Mesenchymal stem cell (in vitro differentiated cells and primary cell): Measurements from ENCODE around the gene GTPBP3.

Experiments used
- DNase-seq: peaks from one replicate; pipeline ENCODE4 v3.0.0-alpha.2; 2013
- H2AFZ ChIP-seq: one replicate; pipeline ENCODE4 v1.6.1; 2013; ENCODE audit warnings: low read depth, mild to moderate bottlenecking, control low read depth, inconsistent platforms, low read length, moderate library complexity
- H2AK5ac ChIP-seq: 2 replicates; pipeline ENCODE4 v1.6.1; 2013; ENCODE audit warnings: low read length, moderate library complexity, mild to moderate bottlenecking, inconsistent platforms; ENCODE audit not compliant: severe bottlenecking
- H2BK120ac ChIP-seq: one replicate; pipeline ENCODE4 v1.6.1; 2013; ENCODE audit warnings: low read depth, mild to moderate bottlenecking, inconsistent platforms, low read length, moderate library complexity
- H2BK12ac ChIP-seq, 2 experiments: one replicate each; pipeline ENCODE4 v1.6.1; 2013; ENCODE audit warnings: inconsistent platforms in 2 of 2, low read length in 2 of 2, mild to moderate bottlenecking in 2 of 2, moderate library complexity in 2 of 2, control low read depth in 1 of 2
- H2BK15ac ChIP-seq: one replicate; pipeline ENCODE4 v1.6.1; 2013; ENCODE audit warnings: mild to moderate bottlenecking, low read depth, inconsistent platforms; ENCODE audit not compliant: poor library complexity, severe bottlenecking
- H2BK5ac ChIP-seq: 2 replicates; pipeline ENCODE4 v1.6.1; 2013; ENCODE audit warnings: low read depth, mild to moderate bottlenecking, low read length, control low read depth, inconsistent platforms; ENCODE audit not compliant: poor library complexity, severe bottlenecking
- H3K14ac ChIP-seq, 2 experiments: one replicate each; pipeline ENCODE4 v1.6.1; 2013; ENCODE audit warnings: inconsistent platforms in 2 of 2, low read length in 2 of 2, control low read depth in 1 of 2, mild to moderate bottlenecking in 1 of 2, moderate library complexity in 1 of 2
- H3K18ac ChIP-seq, 2 experiments: one replicate each; pipeline ENCODE4 v1.6.1; 2013; ENCODE audit warnings: inconsistent platforms in 2 of 2, low read length in 2 of 2, control low read depth in 1 of 2, low read depth in 1 of 2, mild to moderate bottlenecking in 1 of 2
- H3K23ac ChIP-seq, 2 experiments: one replicate each; pipeline ENCODE4 v1.6.1; 2013; ENCODE audit warnings: inconsistent platforms in 2 of 2, low read length in 2 of 2, mild to moderate bottlenecking in 2 of 2, moderate library complexity in 2 of 2, control low read depth in 1 of 2
- H3K27ac ChIP-seq: 2 replicates; pipeline ENCODE4 v1.5.1; 2013; ENCODE audit warnings: mild to moderate bottlenecking, moderate library complexity, low read length, control low read depth, inconsistent platforms; ENCODE audit not compliant: poor library complexity, severe bottlenecking
- H3K27me3 ChIP-seq, 2 experiments: 2 replicates each; pipeline versions ENCODE4 v1.6.1 to v1.7.0; 2013; ENCODE audit warnings: low read length in 2 of 2, mild to moderate bottlenecking in 2 of 2, moderate library complexity in 2 of 2, control low read depth in 1 of 2, inconsistent platforms in 1 of 2; ENCODE audit not compliant: control insufficient read depth in 1 of 2, insufficient read depth in 1 of 2
- H3K36me3 ChIP-seq, 2 experiments: 2 replicates each; pipeline versions ENCODE4 v1.6.1 to v1.7.0; 2013; ENCODE audit warnings: low read length in 2 of 2, control low read depth in 1 of 2, inconsistent platforms in 1 of 2, low read depth in 1 of 2, mild to moderate bottlenecking in 1 of 2; ENCODE audit not compliant: insufficient read depth in 2 of 2, control insufficient read depth in 1 of 2
- H3K4ac ChIP-seq, 2 experiments: one replicate each; pipeline ENCODE4 v1.6.1; 2013; ENCODE audit warnings: inconsistent platforms in 2 of 2, low read length in 2 of 2, mild to moderate bottlenecking in 2 of 2, moderate library complexity in 2 of 2, control low read depth in 1 of 2, low read depth in 1 of 2
- H3K4me1 ChIP-seq: 2 replicates; pipeline ENCODE4 v1.6.1; 2013; ENCODE audit warnings: low read depth, low read length, control low read depth; ENCODE audit not compliant: control insufficient read depth, insufficient read depth
- H3K4me2 ChIP-seq: 2 replicates; pipeline ENCODE4 v1.6.1; 2013; ENCODE audit warnings: low read length, mild to moderate bottlenecking, inconsistent platforms; ENCODE audit not compliant: poor library complexity, severe bottlenecking
- H3K4me3 ChIP-seq, 2 experiments: 2 replicates each; pipeline versions ENCODE4 v1.5.1 to v1.7.0; 2013; ENCODE audit warnings: low read length in 2 of 2, mild to moderate bottlenecking in 2 of 2, control low read depth in 1 of 2, low read depth in 1 of 2; ENCODE audit not compliant: insufficient read depth in 1 of 2
- H3K79me1 ChIP-seq: replicated peaks from 2 replicates; pipeline ENCODE4 v1.6.1; 2013; ENCODE audit warnings: mild to moderate bottlenecking, control low read depth, low read length, inconsistent platforms; ENCODE audit not compliant: poor library complexity, severe bottlenecking
- H3K9ac ChIP-seq: 2 replicates; pipeline ENCODE4 v1.7.0; 2013; ENCODE audit warnings: mild to moderate bottlenecking, low read length, moderate library complexity
- H3K9me3 ChIP-seq: 2 replicates; pipeline ENCODE4 v1.7.0; 2013; ENCODE audit warnings: mild to moderate bottlenecking, low read length; ENCODE audit not compliant: control insufficient read depth
- H4K8ac ChIP-seq: one replicate; pipeline ENCODE4 v1.6.1; 2013; ENCODE audit warnings: inconsistent platforms, mild to moderate bottlenecking, low read length, moderate library complexity
- H4K91ac ChIP-seq: one replicate; pipeline ENCODE4 v1.6.1; 2013; ENCODE audit warnings: mild to moderate bottlenecking, low read length, inconsistent platforms
- WGBS: methylation state at CpG from one replicate; pipeline ENCODE4 v1.1.7; 2013; ENCODE audit warnings: mixed read lengths; 5-methylcytosine and 5-hydroxymethylcytosine counted together

GTPBP3 gene

GRCh38 chr19:17347361-17347760 lies 10.0 kb downstream of the GTPBP3 start:
- no peaks in the 10 kb centered on the region for H3K36me3 ChIP-seq
- H3K79me1 ChIP-seq: no peaks in the 10 kb centered on the region
- no peak overlapping the region for H3K4me2 ChIP-seq
- no peak overlapping the region for H3K4ac ChIP-seq
- no peak overlapping the region for H3K23ac ChIP-seq
- 56% methylated on average over 1 of the region's 6 CpGs for WGBS
- peak overlapping the region; percentile 91 for H2BK15ac ChIP-seq
- no peak overlapping the region for H3K9ac ChIP-seq
- H4K91ac ChIP-seq: peak overlapping the region; percentile 27
- peak overlapping the region; percentile 9 to 29 for H2BK12ac ChIP-seq
- no peak overlapping the region for H3K14ac ChIP-seq
- no peaks in the 10 kb centered on the region for H3K9me3 ChIP-seq
- peaks cover 11% of the 10 kb centered on the region for H3K4me1 ChIP-seq
- H2AFZ ChIP-seq: no peak overlapping the region
- H3K27me3 ChIP-seq: peaks cover 0 to 16% of the 10 kb centered on the region in 2 experiments
- no peak overlapping the region for H2AK5ac ChIP-seq
- DNase-seq: peak; percentile 65
- H3K4me3 ChIP-seq: no peak overlapping the region
- no peak overlapping the region for H2BK120ac ChIP-seq
- no peak overlapping the region for H3K27ac ChIP-seq
- H4K8ac ChIP-seq: peak overlapping the region; percentile 1
- no peak overlapping the region for H2BK5ac ChIP-seq
- H3K18ac ChIP-seq: peak overlapping the region in 1 of 2 experiments; percentile 11

DNA sequence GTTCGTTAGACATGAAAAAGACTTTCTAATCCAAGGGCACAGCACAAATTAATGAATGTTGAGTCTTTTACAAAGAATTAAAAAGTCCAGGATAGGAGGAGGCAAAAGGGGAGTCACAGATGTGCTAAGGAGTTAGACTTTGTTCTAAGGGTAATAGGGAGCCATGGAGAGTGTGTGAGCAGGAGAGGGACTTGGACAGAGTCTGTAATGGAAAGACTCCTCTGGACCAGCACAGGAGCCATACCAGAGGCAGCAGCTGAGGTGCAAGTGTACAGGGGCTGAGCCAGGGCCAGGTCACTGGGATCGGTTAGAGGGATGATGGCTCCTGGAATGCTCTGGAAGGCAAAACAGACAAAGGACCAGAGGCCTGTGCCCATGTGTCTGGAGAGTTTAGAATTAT lies 10.5 kb downstream of the GTPBP3 start:
- Histone ChIP-seq H3K9ac (no peak overlapping the region), H3K23ac (no peak overlapping the region), H4K91ac (no peak overlapping the region), H3K4me1 (peaks cover 11% of the 10 kb centered on the region), H3K27me3 (peaks cover 0 to 21% of the 10 kb centered on the region in 2 experiments), H3K9me3 (no peaks in the 10 kb centered on the region), H2BK15ac (no peak overlapping the region), H3K4me2 (no peak overlapping the region), H2BK5ac (no peak overlapping the region), H3K4ac (peak overlapping the region in 1 of 2 experiments; percentile 76), H2BK12ac (peak overlapping the region in 1 of 2 experiments; percentile 37), H3K14ac (no peak overlapping the region), H3K4me3 (no peak overlapping the region), H2AK5ac (peak overlapping the region; percentile 32), H2AFZ (no peak overlapping the region), H4K8ac (no peak overlapping the region), H3K27ac (no peak overlapping the region), H3K18ac (peak overlapping the region in 1 of 2 experiments; percentile 25), H2BK120ac (no peak overlapping the region), H3K79me1 (no peaks in the 10 kb centered on the region), H3K36me3 (no peaks in the 10 kb centered on the region)
- DNase-seq: no peak
- 81% methylated on average over 2 of the region's 2 CpGs for WGBS

- Histone ChIP-seq H3K79me1 (no peaks in the 10 kb centered on the region), H3K18ac (peak overlapping the region in 1 of 2 experiments; percentile 45), H3K4me1 (peaks cover 11% of the 10 kb centered on the region), H2BK15ac (no peak overlapping the region), H3K4ac (peak overlapping the region; percentile 47 to 57), H2BK12ac (peak overlapping the region; percentile 11 to 76), H2AFZ (peak overlapping the region; percentile 80), H3K4me2 (peak overlapping the region; percentile 33), H3K14ac (no peak overlapping the region), H2BK5ac (no peak overlapping the region), H4K91ac (peak overlapping the region; percentile 77), H3K27me3 (peaks cover 0 to 28% of the 10 kb centered on the region in 2 experiments), H4K8ac (peak overlapping the region; percentile 97), H2AK5ac (no peak overlapping the region), H3K36me3 (no peaks in the 10 kb centered on the region), H3K23ac (no peak overlapping the region), H3K27ac (no peak overlapping the region), H3K4me3 (peak overlapping the region in 1 of 2 experiments; percentile 69), H3K9ac (peak overlapping the region; percentile 47), H3K9me3 (no peaks in the 10 kb centered on the region), H2BK120ac (peak overlapping the region; percentile 54)
- WGBS: 1% methylated on average over 5 of the region's 12 CpGs
- DNase-seq: peak; percentile 81
These were observed 11.3 kb downstream of the GTPBP3 start for GRCh38 chr19:17348700-17349099.

DNA sequence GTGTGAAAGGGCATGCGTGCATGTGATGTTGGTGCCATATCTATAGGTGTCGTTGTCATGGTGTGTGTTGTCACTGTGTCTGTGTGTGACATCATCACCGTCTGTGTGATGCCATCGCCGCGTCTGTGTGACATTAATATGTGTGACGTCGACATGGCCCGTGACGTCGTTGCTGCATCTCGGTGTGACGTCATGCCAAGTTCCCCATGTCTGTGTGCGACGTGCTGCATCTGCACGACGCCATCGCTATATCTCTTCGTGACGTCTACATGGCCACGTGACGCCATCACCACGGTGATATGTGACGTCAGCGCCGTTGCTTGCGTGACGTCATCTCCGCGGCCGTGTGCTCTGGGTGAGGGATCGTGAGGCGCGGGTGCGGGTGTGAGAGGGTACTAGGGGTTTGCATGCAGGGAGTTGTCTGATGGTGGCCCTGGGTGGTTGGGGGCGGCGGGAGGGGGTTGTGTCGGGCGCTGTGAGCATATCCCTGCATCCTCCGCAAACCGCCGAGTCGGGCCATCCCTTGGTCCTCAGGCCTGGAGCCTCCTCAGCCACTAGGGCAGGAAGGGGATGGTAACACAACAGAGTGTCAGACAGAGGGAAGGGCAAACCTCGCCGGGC lies 14.6 kb downstream of the GTPBP3 start:
- Histone ChIP-seq H3K36me3 (no peaks in the 10 kb centered on the region), H3K4me3 (no peak overlapping the region), H2BK12ac (peak overlapping the region in 1 of 2 experiments; percentile 21), H3K4me2 (no peak overlapping the region), H3K9ac (no peak overlapping the region), H3K4ac (peak overlapping the region in 1 of 2 experiments; percentile 35), H3K79me1 (no peaks in the 10 kb centered on the region), H3K27me3 (peaks cover 0 to 28% of the 10 kb centered on the region in 2 experiments), H2BK120ac (no peak overlapping the region), H3K14ac (no peak overlapping the region), H2BK15ac (no peak overlapping the region), H3K9me3 (no peaks in the 10 kb centered on the region), H3K4me1 (peaks cover 11% of the 10 kb centered on the region), H3K27ac (no peak overlapping the region), H2AFZ (no peak overlapping the region), H4K91ac (peak overlapping the region; percentile 81), H2BK5ac (no peak overlapping the region), H2AK5ac (no peak overlapping the region), H3K23ac (no peak overlapping the region), H3K18ac (peak overlapping the region in 1 of 2 experiments; percentile 50), H4K8ac (peak overlapping the region; percentile 43)
- WGBS: 98% methylated on average over 36 of the region's 45 CpGs
- DNase-seq: no peak
